ENCODE measurements around the gene ZEB2. TPM values are rescaled to one million over a fixed set of nuclear protein-coding genes. Genes with fewer than 3 reads are reported as not detected.

Gene ZEB2
- total RNA-seq, 1 donor from 2014 or later = 15.2 TPM

DNA sequence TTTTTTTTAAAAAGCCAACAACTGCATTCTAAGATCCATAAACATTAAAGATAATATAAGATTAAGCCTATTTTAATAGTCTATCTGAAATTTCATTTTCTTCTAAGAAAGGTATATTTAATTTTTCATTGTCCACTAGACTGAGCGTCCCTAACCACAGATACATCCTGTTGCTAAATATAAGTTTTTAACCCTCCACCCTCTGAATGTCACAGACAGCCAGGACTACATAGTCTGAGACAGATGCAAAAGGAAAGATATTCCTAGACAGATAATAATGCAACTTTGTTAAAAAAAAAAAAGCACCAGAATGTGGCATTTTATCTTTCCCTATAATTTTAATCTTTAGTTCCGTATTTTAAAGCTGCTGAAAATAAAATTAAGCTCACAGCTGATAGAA, 114.6 kb downstream of the ZEB2 start:
- H3K27ac Mint-ChIP-seq = no peak overlapping the region
- H3K4me1 Mint-ChIP-seq = peaks cover 3% of the 10 kb centered on the region
- H3K27me3 Mint-ChIP-seq = no peaks in the 10 kb centered on the region
- peaks cover under 1% of the 10 kb centered on the region for H3K9me3 Mint-ChIP-seq
- peaks cover 9% of the 10 kb centered on the region for H3K36me3 Mint-ChIP-seq (ENCODE audit: low read depth)
- no peak overlapping the region for H3K4me3 Mint-ChIP-seq
- intact Hi-C loops (cut with micrococcal nuclease) = no loop called here
- no peak for DNase-seq

DNA sequence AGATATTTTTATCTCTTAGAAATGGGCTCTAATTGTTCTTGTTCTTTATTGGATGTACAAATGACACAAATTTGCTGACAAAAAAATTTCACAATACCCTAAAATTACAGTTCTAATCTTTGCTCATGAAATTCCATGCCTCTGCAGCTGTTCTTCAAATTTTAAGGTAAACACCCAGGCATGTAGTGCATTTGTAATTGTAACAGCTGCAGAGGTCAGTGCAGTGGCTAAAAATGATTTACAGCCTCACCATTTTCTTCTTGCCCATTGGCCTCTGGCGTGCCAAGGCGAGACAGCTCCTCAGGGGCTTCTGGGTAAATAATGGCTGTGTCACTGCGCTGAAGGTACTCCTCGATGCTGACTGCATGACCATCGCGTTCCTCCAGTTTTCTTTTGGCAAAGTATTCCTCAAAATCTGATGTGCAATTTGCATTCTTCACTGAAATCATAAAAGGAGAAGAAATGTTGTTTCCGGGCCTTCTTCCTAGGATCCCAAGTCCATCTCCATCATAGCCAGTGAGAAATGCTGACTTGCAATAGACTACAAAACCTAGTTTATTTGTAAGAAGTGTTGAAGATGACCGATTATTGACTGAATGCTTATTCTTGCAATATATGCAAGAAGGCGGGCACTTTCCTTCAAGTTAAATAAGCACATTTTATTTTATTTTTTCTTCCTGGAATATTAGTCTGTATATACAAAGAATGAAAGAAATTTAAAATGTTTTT, 115.2 kb downstream of the ZEB2 start:
- peaks cover 3% of the 10 kb centered on the region for H3K4me1 Mint-ChIP-seq
- H3K4me3 Mint-ChIP-seq = no peak overlapping the region
- DNase-seq = no peak
- peaks cover 4% of the 10 kb centered on the region for H3K9me3 Mint-ChIP-seq
- no peaks in the 10 kb centered on the region for H3K27me3 Mint-ChIP-seq
- H3K36me3 Mint-ChIP-seq (ENCODE audit: low read depth) = peaks cover 13% of the 10 kb centered on the region
- intact Hi-C loops (cut with micrococcal nuclease) = no loop called here
- H3K27ac Mint-ChIP-seq = no peak overlapping the region

DNA sequence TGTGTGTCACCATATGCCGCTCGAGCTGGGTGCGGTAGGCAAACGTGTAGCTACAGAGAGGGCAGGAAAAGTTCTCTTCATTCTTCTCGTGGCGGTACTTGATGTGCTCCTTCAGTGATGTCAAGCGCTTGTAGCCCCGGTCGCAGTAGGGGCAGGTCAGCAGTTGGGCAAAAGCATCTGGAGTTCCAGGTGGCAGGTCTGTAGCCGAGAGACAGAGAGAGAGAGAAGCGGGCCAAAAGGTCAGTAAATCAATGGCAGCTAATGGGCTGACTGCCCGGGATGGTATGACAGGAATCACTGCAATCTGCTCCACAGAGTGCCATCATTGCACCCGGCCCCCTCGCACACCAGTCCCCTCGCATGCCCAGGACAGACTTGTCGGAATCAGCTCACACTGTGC, 116.0 kb downstream of the ZEB2 start:
- no peak overlapping the region for H3K4me3 Mint-ChIP-seq
- intact Hi-C loops (cut with micrococcal nuclease) = no loop called here
- H3K9me3 Mint-ChIP-seq = peaks cover 4% of the 10 kb centered on the region
- DNase-seq = no peak
- no peaks in the 10 kb centered on the region for H3K27me3 Mint-ChIP-seq
- H3K36me3 Mint-ChIP-seq (ENCODE audit: low read depth) = peaks cover 20% of the 10 kb centered on the region
- H3K4me1 Mint-ChIP-seq = peaks cover 3% of the 10 kb centered on the region
- no peak overlapping the region for H3K27ac Mint-ChIP-seq

DNA sequence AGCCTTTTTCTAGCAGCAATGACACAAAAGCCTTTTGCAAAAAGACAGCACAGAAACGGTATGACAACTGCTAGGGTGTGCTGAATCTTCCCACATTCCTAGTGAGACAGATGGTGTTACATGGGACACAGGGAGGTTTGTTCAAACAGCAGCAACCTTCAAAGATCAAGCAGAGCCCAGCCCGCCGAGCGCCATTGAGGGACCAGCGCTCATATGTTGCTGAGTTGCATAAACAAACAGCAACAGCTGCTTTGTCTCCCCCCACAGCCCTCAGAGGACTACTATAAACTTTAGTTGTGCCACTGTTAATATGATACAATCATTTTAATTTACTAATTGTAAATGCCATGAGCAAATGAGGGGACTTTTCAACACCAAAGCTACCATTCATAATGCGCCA, 117.7 kb downstream of the ZEB2 start:
- intact Hi-C loops (cut with micrococcal nuclease) = no loop called here
- H3K36me3 Mint-ChIP-seq (ENCODE audit: low read depth) = peaks cover 29% of the 10 kb centered on the region
- H3K27ac Mint-ChIP-seq = no peak overlapping the region
- DNase-seq = no peak
- H3K4me1 Mint-ChIP-seq = peaks cover 3% of the 10 kb centered on the region
- H3K27me3 Mint-ChIP-seq = no peaks in the 10 kb centered on the region
- H3K9me3 Mint-ChIP-seq = peaks cover 9% of the 10 kb centered on the region
- no peak overlapping the region for H3K4me3 Mint-ChIP-seq

DNA sequence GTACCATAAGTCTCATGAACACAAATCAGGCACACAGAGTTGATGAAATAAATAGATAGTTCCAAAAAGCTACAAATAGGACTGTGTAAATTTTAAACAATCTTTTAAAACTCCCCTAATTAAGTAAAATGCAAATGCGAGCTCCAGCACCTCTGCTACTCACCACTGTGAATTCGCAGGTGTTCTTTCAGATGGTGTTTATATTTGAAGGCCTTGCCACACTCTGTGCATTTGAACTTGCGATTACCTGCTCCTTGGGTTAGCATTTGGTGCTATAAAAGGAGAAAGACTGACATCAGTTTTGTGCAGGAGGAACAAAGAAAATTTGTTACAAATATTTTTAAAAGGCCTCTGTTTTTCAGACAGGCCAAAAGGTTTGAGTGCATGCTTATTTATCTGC, 118.9 kb downstream of the ZEB2 start:
- H3K9me3 Mint-ChIP-seq = peaks cover 9% of the 10 kb centered on the region
- no peak for DNase-seq
- intact Hi-C loops (cut with micrococcal nuclease) = no loop called here
- no peaks in the 10 kb centered on the region for H3K27me3 Mint-ChIP-seq
- peaks cover 34% of the 10 kb centered on the region for H3K36me3 Mint-ChIP-seq (ENCODE audit: low read depth)
- H3K27ac Mint-ChIP-seq = no peak overlapping the region
- H3K4me3 Mint-ChIP-seq = no peak overlapping the region
- no peaks in the 10 kb centered on the region for H3K4me1 Mint-ChIP-seq

DNA sequence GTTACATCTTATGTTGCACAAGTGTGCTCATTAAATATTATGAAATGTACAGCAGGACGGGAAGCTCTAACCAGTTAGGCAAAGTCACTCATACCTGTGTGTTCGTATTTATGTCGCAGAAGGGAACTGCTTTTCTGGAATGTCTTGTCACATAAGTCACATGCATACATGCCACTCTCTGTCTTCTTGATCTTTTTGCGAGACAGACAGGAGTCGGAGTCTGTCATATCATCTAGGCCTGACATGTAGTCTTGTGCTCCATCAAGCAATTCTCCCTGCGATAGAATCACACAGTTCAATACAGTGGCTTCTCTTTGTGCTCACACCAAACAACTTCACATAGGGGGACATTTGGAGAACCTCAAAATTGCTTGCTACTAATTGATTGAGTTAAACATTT, 123.6 kb downstream of the ZEB2 start:
- Mint-ChIP-seq H3K27ac (no peak overlapping the region), H3K9me3 (peaks cover 12% of the 10 kb centered on the region), H3K4me1 (peaks cover 2% of the 10 kb centered on the region), H3K36me3 (ENCODE audit: low read depth) (peaks cover 40% of the 10 kb centered on the region), H3K27me3 (no peaks in the 10 kb centered on the region), H3K4me3 (no peak overlapping the region)
- intact Hi-C loops (cut with micrococcal nuclease) = no loop called here
- no peak for DNase-seq

DNA sequence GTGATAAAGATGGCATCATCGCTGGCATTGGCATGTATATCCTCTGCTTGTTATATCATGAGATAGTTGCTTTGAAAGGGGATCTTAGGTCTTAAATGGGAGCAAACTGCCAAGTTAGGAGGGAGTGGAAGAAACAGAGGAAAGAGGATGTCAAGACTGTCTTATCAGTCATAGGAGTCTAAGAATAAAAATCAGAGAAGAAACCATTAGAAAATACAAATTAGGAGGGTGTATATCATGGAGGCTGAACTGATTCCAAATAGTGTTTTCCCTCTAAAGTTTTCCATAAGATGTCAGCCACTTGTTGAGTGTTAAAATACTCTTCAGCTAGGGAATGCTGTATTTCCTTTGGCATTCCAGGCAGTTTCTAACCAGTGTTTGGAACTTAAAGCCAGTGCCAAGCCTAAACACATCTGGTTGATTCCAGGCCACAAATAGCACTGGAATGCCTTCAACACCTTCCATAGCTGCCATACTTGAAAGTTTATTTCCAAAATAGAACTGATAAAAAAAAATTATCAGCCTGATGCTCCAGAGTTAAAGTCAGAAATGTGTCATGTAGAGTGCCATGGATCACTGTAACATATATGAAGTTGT, 129.4 kb downstream of the ZEB2 start:
- H3K27me3 Mint-ChIP-seq = peaks cover 2% of the 10 kb centered on the region
- no peak overlapping the region for H3K4me3 Mint-ChIP-seq
- intact Hi-C loops (cut with micrococcal nuclease) = no loop called here
- DNase-seq = no peak
- peaks cover 2% of the 10 kb centered on the region for H3K9me3 Mint-ChIP-seq
- H3K36me3 Mint-ChIP-seq (ENCODE audit: low read depth) = peaks cover 12% of the 10 kb centered on the region
- no peak overlapping the region for H3K27ac Mint-ChIP-seq
- peaks cover 2% of the 10 kb centered on the region for H3K4me1 Mint-ChIP-seq

DNA sequence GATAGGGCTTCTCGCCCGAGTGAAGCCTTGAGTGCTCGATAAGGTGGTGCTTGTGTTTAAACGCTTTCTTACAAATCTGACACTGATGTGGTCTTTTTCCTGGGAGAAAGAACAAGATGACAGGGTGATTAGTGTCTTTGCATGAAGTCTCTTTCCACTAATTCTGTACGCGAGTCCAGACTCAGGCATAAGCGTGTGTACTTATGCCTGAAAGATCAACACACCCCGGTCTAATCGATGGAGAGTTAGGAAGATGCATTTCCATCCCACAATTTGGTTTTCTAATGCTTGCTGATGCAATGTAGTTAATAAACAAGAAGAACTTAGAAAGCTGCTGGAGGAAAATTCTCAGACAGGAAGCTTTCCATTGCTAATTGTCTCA, 130.0 kb downstream of the ZEB2 start:
- peaks cover 8% of the 10 kb centered on the region for H3K36me3 Mint-ChIP-seq (ENCODE audit: low read depth)
- no peaks in the 10 kb centered on the region for H3K4me1 Mint-ChIP-seq
- no peak overlapping the region for H3K4me3 Mint-ChIP-seq
- H3K9me3 Mint-ChIP-seq = peaks cover 2% of the 10 kb centered on the region
- intact Hi-C loops (cut with micrococcal nuclease) = no loop called here
- peaks cover 2% of the 10 kb centered on the region for H3K27me3 Mint-ChIP-seq
- H3K27ac Mint-ChIP-seq = no peak overlapping the region
- DNase-seq = no peak

DNA sequence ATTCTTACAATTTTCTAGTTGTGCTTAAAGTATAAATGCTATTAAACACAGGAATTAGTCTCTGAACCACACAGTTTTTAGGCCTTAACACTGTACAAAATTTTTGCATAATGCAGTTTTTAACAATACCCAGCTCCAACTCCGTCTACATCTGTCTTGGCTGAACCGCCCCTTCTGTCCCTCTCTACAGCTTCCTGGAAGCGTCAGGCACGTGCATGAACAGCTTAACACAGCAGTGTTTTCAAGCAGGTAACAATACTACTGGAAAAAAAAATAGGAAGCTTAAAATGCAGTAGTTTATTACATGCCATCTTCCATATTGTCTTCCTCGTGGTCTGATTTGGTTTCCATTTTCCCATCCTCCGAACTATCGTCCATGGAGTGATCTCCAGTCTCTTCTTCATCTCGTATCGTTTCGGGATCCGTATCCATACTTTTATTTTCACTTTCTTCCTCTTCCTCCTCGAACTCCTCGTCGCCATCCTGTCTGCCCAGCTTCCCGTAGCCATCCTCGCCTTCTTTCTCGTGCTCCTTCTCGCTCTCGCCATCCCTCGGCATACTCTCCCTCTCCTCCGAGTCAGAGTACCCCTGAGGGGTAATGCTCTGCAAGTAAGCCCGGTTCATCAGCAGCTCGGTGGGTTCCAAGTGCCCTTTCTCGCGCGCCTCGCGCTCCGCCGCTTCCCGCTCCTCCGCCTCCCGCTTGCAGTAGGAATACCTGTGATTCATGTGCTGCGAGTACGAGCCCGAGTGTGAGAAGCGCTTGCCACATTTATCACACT, 130.6 kb downstream of the ZEB2 start:
- H3K36me3 Mint-ChIP-seq (ENCODE audit: low read depth) = peaks cover 8% of the 10 kb centered on the region
- DNase-seq = no peak
- peaks cover 2% of the 10 kb centered on the region for H3K27me3 Mint-ChIP-seq
- H3K9me3 Mint-ChIP-seq = peaks cover 2% of the 10 kb centered on the region
- intact Hi-C loops (cut with micrococcal nuclease) = no loop called here
- no peak overlapping the region for H3K27ac Mint-ChIP-seq
- H3K4me1 Mint-ChIP-seq = no peaks in the 10 kb centered on the region
- no peak overlapping the region for H3K4me3 Mint-ChIP-seq

DNA sequence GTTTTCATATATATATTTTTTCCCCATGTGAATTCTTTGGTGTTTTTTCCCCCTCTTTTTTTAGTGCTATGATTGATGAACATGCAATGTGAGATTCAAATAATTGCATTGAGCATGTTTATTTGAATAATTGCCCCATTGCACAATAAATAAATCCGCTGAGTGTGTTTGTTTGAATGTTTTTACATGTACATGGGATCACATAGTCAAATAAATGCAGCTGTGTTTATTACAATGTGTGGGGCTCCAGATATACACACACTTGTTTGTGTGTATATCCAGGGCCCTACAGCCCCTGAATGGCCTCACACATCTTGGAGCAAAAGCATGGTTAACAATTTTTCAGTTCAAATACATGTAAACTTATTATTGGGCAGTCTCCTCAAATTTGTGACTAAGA, 134.5 kb downstream of the ZEB2 start:
- Mint-ChIP-seq H3K27ac (no peak overlapping the region), H3K27me3 (peaks cover 5% of the 10 kb centered on the region), H3K36me3 (ENCODE audit: low read depth) (peaks cover 2% of the 10 kb centered on the region), H3K4me3 (no peak overlapping the region), H3K4me1 (peaks cover 16% of the 10 kb centered on the region), H3K9me3 (peaks cover 4% of the 10 kb centered on the region)
- intact Hi-C loops (cut with micrococcal nuclease) = no loop called here
- peak; percentile 22 for DNase-seq

DNA sequence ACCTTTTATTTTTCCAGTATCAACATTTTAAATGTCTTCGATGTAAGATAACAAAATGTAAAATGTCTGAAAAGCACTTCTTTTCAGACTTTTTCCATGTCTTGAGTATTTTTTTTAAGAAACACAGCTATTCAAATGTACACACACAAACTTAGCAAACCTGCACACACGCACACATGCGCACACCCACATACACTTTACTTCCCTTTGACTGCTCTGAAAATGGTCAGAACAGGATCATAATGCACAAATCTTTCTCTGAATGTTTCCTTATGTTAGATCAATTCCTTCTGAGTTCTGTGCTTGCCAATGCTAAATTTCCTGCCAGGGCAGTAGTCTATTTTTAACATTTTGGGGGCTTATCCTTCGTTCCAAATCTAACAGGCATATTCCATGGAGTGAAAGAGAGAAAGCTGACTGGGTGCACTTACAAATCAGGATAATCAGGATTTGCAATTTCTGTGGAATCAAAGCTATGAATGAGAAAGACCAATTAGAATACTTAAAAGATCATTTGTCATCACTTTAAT, 136.3 kb downstream of the ZEB2 start:
- peaks cover 19% of the 10 kb centered on the region for H3K4me1 Mint-ChIP-seq
- H3K4me3 Mint-ChIP-seq = no peak overlapping the region
- H3K27ac Mint-ChIP-seq = no peak overlapping the region
- DNase-seq = peak; percentile 14
- H3K9me3 Mint-ChIP-seq = peaks cover 4% of the 10 kb centered on the region
- peaks cover 7% of the 10 kb centered on the region for H3K27me3 Mint-ChIP-seq
- intact Hi-C loops (cut with micrococcal nuclease) = loop anchor here (1.0 to 2.0 kb wide), 4 partner anchors 25 to 88 kb away; no protein-coding TSS in a partner anchor
- H3K36me3 Mint-ChIP-seq (ENCODE audit: low read depth) = peaks cover under 1% of the 10 kb centered on the region

DNA sequence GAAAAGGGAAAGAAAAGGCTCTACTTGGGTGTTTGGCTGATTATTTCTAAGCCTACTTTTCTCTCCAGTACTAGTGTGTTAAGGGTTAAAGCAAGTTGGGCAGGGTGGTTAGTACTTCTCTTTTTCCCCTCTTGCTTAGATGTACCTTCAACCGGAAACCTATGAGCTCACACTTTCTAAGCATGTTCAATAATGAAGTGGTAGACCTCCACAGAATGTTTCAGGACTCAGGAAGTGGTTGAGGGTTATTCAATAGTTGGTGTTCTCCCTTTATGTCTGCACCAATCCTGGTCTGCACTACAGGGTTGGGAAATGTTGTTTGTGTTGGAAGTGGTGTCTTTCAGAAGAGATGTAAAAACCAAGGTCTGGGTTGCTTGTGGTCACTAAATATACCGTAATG, 137.1 kb downstream of the ZEB2 start:
- Mint-ChIP-seq H3K27ac (peak overlapping the region; percentile 78), H3K4me1 (peaks cover 21% of the 10 kb centered on the region), H3K36me3 (ENCODE audit: low read depth) (no peaks in the 10 kb centered on the region), H3K4me3 (no peak overlapping the region), H3K27me3 (peaks cover 7% of the 10 kb centered on the region), H3K9me3 (peaks cover 4% of the 10 kb centered on the region)
- DNase-seq = peak; percentile 74
- intact Hi-C loops (cut with micrococcal nuclease) = loop anchor here (1.0 to 2.0 kb wide), 5 partner anchors 24 to 653 kb away; no protein-coding TSS in a partner anchor

DNA sequence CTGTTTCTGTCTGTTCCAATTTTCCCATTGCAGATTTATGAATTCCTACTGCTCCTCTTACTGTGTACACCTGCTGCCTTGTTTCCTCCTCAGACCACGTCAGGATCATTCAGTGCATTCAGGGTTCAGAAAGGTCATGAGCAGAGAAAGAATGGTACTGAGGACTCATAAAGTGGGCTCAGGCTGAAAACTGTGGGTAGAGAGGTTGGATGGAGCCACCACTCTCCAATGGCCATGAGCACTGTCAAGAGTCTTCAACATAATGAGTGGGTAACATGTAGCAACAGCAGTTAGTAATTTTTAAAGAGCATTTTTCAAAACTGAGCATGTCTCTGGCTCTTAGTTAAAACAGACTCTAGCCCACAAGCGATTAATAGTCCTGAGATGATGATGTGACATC, 138.2 kb downstream of the ZEB2 start:
- H3K4me3 Mint-ChIP-seq = no peak overlapping the region
- no peaks in the 10 kb centered on the region for H3K36me3 Mint-ChIP-seq (ENCODE audit: low read depth)
- peak; percentile 44 for DNase-seq
- no peak overlapping the region for H3K27ac Mint-ChIP-seq
- H3K9me3 Mint-ChIP-seq = peaks cover 4% of the 10 kb centered on the region
- H3K27me3 Mint-ChIP-seq = peaks cover 7% of the 10 kb centered on the region
- intact Hi-C loops (cut with micrococcal nuclease) = loop anchor here (1.0 to 2.0 kb wide), 3 partner anchors 23 to 651 kb away; no protein-coding TSS in a partner anchor
- peaks cover 27% of the 10 kb centered on the region for H3K4me1 Mint-ChIP-seq

DNA sequence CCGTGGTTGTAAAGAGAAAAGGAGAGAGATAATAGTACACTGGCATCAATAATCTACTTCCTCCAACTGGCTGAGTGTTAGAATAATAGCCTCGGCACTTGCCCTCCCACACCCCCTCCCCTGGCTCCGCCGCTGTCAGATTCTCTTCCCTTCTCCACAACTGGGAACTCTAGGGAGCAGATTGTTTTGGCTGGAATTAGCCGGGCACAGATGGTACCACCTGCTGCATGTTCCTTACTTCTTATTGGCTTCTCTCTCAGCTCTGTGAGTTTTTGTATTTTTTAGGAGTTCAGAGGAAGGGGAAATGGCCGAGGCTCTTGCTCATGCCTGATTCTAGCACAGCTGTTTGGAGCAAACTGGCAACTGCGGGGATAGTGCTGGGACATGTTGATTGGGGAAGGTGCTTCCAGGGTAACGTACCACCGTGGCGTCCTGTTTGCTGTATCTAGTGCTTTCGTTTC, 140.0 kb downstream of the ZEB2 start:
- intact Hi-C loops (cut with micrococcal nuclease) = no loop called here
- H3K27me3 Mint-ChIP-seq = peaks cover 5% of the 10 kb centered on the region
- H3K9me3 Mint-ChIP-seq = peaks cover 4% of the 10 kb centered on the region
- peaks cover 28% of the 10 kb centered on the region for H3K4me1 Mint-ChIP-seq
- H3K36me3 Mint-ChIP-seq (ENCODE audit: low read depth) = no peaks in the 10 kb centered on the region
- H3K4me3 Mint-ChIP-seq = no peak overlapping the region
- no peak overlapping the region for H3K27ac Mint-ChIP-seq
- DNase-seq = no peak
